Subcutaneous abdominal adipose tissue (tissue), 5 donors: ENCODE data around the gene NOL12.

ENCODE experiments used
- H3K27ac ChIP-seq: one replicate; pipeline ENCODE4 v1.7.0; 2013; ENCODE audit warnings: low read depth, mild to moderate bottlenecking, inconsistent platforms, low read length, moderate library complexity
- H3K27me3 ChIP-seq, 5 donors: one replicate each; pipeline ENCODE4 v1.7.0; 2013; ENCODE audit warnings: low read length in 5 of 5, inconsistent platforms in 1 of 5; ENCODE audit not compliant: control insufficient read depth in 5 of 5, insufficient read depth in 4 of 5
- H3K36me3 ChIP-seq, 5 donors: one replicate each; pipeline ENCODE4 v1.7.0; 2013; ENCODE audit warnings: low read length in 5 of 5; ENCODE audit not compliant: control insufficient read depth in 5 of 5, insufficient read depth in 5 of 5
- H3K4me1 ChIP-seq, 5 donors: one replicate each; pipeline ENCODE4 v1.7.0; 2013; ENCODE audit warnings: low read length in 5 of 5, mild to moderate bottlenecking in 3 of 5, moderate library complexity in 1 of 5; ENCODE audit not compliant: control insufficient read depth in 5 of 5, insufficient read depth in 5 of 5
- H3K4me3 ChIP-seq, 5 donors: one replicate each; pipeline ENCODE4 v1.7.0; 2013; ENCODE audit warnings: low read length in 5 of 5, low read depth in 1 of 5
- H3K9ac ChIP-seq, 5 donors: one replicate each; pipeline ENCODE4 v1.7.0; 2013; ENCODE audit warnings: low read length in 5 of 5, mild to moderate bottlenecking in 4 of 5, moderate library complexity in 3 of 5
- H3K9me3 ChIP-seq, 5 donors: one replicate each; pipeline ENCODE4 v1.7.0; 2013; ENCODE audit warnings: low read length in 5 of 5; ENCODE audit not compliant: control insufficient read depth in 5 of 5
- donor health status: healthy.
- donor health status: healthy.
- donor health status: healthy.
- donor health status: healthy.
- donor health status: healthy.

NOL12 gene

DNA sequence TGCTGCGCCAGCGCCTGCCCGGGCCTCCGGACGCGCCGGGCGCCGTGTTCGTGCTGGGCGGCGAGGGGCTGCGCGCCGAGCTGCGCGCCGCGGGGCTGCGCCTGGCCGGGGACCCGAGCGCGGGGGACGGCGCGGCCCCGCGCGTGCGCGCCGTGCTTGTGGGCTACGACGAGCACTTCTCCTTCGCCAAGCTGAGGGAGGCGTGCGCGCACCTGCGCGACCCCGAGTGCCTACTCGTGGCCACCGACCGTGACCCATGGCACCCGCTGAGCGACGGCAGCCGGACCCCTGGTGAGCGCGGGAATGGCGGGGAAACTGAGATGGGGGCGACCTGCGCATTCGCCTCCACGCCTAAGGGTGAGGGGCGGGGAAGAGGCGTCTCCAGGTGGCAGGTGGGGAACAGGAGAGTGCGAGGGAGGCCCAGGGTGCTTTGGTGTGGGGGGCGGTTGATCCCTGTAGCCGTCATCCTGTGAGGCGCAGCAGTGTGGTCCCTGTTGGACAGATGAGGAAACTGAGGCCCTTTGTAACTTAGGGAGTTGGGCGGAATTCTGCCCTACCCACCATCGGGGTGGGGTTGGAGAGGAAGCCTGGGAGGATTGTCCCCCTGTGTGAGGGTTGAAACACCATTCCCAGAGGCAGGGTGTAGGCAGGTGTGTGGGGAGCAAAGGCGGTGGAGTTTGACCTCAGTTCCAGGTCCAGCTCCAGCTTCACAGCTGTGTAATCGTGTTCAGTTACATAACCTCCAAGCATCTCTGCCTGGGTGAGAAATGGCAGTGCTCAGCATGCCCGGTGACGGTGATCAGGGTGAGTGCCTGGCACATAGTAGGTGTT lies 26.9 kb upstream of the NOL12 start:
- Histone ChIP-seq H3K9me3 (no peaks in the 10 kb centered on the region), H3K36me3 (no peaks in the 10 kb centered on the region), H3K4me1 (peaks cover 5 to 59% (median 54%) of the 10 kb centered on the region in 5 donors), H3K27ac (peak overlapping the region; percentile 77), H3K4me3 (peak overlapping the region; percentile 59 to 81 (median 71)), H3K9ac (peak overlapping the region in 4 of 5 donors; percentile 66 to 77 (median 72)), H3K27me3 (no peaks in the 10 kb centered on the region)

DNA sequence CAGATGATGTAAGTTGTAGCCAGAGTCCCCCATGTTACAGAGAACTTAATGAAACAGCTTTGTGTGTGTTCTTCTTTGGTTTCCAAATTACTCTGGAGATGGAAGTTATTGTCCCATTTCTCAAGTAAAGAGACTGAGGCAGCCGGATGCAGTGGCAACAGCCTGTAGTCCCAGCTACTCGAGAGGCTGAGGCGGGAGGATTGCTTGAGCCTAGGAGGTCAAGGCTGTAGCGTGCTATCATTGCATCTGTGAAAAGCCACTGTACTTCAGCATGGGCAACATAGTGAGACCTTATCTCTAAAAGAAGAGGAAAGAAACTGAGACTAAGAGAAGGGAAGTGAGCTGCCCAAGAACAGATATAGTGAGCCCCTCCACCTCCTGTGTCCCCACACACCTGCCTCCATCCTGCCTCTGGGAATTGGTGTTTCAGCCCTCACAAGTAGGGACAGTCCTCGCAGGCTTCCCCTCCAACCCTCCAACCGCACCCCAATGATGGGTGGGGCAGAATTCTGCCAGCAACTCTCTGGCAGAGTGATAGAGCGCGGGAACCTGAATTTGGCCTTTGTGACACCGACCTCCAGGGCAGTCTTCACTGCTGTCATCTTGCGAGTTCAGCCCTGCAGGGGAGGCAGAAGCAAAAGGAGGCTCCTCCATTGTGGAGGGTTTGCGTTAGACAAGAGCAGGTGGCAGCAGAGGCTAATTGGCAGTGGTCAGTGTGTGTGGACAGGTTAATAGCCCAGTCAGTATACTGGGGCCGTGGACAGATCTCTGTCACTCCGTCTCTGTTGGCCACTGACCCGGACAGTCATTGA lies 26.0 kb upstream of the NOL12 start:
- Histone ChIP-seq H3K4me3 (peak overlapping the region in 4 of 5 donors; percentile 59 to 81 (median 72)), H3K27me3 (no peaks in the 10 kb centered on the region), H3K9me3 (no peaks in the 10 kb centered on the region), H3K4me1 (peaks cover 7 to 67% (median 62%) of the 10 kb centered on the region in 5 donors), H3K36me3 (no peaks in the 10 kb centered on the region), H3K27ac (peak overlapping the region; percentile 77), H3K9ac (peak overlapping the region in 4 of 5 donors; percentile 66 to 77 (median 72))

DNA sequence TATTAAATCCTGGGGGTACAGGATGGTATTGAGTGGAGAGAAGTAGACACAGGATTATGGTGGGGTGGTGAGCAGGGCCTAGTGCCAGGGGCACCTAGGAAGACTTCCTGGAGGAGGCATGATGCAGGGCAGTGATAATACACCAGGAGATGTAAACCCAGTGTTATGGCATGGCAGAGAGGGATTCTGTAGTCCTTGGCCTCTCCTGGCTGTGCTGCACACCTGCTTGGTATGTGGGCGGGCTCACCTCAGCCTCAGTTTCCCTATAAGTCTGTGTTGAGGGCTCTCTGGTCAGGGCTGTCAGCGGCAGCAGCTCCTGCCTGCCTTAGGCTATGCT lies 25.5 kb upstream of the NOL12 start:
- peaks cover 7 to 71% (median 68%) of the 10 kb centered on the region in 5 donors for H3K4me1 ChIP-seq
- H3K27ac ChIP-seq = peak overlapping the region; percentile 77
- H3K9me3 ChIP-seq = no peaks in the 10 kb centered on the region
- H3K9ac ChIP-seq = peak overlapping the region in 2 of 5 donors; percentile 6 to 56
- H3K36me3 ChIP-seq = peaks cover 0 to 5% (median 3%) of the 10 kb centered on the region in 5 donors
- H3K4me3 ChIP-seq = peak overlapping the region in 1 of 5 donors; percentile 25
- no peaks in the 10 kb centered on the region for H3K27me3 ChIP-seq

DNA sequence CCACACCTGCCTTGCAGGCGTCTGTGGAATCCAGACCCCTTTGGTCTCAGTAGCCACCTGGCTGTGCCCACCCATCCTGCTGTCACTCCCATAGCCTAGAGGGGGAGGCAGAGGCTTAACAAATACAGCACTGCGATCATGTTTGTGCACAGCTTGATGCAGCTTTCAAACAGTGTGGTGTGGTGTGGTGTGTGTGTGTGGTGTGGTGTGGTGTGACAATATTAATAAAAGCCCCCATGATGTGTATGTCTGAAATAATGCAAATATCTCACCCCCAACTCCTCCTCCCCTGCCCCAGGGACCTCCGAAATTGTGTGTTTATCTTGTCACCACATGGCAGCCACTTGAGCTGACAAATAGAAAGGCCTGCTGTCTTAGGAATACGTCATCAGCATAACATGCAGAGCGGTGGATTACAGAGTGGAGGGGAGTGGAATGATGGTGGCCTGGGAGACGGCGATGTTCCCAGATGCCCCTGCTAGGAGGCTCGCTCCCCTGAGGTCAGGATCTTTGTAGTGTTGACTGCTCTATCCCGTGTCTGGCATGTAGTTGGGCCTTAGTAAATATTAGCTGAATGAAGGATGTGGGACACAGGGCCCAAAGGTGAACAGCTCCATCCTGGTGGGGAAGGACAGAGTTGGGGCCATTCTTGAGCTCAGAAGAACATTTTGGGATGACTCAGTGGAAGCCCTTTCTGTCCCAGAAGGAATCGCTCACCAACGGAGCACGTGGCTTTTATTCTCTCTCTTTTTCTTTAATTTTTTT lies 24.8 kb upstream of the NOL12 start:
- Histone ChIP-seq H3K9me3 (no peaks in the 10 kb centered on the region), H3K27ac (peak overlapping the region; percentile 77), H3K36me3 (peaks cover 0 to 12% (median 10%) of the 10 kb centered on the region in 5 donors), H3K9ac (peak overlapping the region in 3 of 5 donors; percentile 6 to 56 (median 25)), H3K4me1 (peaks cover 7 to 72% (median 62%) of the 10 kb centered on the region in 5 donors), H3K4me3 (peak overlapping the region in 2 of 5 donors; percentile 18 to 25), H3K27me3 (no peaks in the 10 kb centered on the region)

DNA sequence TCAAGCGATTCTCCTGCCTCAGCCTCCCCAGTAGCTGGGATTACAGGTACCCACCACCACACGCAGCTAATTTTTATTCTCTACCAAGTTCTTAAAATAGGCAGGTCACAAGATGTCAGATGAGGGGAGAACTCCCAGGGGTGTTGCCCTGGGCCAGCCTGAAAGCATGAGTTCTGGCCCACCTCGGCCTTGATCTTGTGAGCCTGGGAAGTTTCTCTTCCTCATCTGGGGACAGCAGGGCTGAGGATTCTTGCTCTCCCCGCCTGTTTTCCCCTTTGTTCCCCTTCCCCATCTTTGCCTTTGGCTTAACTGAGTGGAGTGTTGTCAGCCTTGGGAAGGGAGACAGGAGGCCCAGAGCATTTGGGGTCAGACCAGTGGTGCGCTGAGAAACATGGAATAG lies 24.1 kb upstream of the NOL12 start:
- Histone ChIP-seq H3K36me3 (peaks cover 0 to 16% (median 13%) of the 10 kb centered on the region in 5 donors), H3K4me3 (no peak overlapping the region), H3K4me1 (peaks cover 7 to 72% (median 60%) of the 10 kb centered on the region in 5 donors), H3K9me3 (no peaks in the 10 kb centered on the region), H3K27me3 (no peaks in the 10 kb centered on the region), H3K27ac (peak overlapping the region; percentile 77), H3K9ac (peak overlapping the region in 1 of 5 donors; percentile 21)

DNA sequence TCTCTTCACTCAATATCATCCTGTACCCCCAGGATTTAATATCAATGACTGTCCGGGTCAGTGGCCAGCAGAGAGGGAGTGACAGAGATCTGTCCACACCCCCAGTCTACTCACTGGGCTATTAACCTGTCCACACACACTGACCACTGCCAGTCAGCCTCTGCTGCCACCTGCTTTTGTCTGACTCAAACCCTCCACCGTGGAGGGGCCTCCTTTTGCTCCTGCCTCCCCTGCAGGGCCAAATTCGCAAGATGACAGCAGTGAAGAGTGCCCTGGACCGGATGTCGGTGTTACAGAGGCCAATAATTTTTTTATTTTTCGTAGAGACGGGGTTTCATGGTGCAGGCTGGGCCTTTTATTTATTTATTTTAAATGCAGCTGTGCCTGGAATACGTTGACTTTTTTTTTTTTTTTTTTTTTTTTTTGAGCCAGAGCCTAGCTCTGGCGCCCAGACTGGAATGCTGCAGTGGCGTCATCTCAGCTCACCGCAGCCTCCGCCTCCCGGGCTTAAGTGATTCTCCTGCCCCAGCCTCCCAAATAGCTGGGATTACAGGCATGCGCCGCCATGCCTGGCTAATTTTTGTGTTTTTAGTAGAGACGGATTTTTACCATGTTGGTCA lies 22.5 kb upstream of the NOL12 start:
- peaks cover 0 to 16% (median 13%) of the 10 kb centered on the region in 5 donors for H3K36me3 ChIP-seq
- no peak overlapping the region for H3K9ac ChIP-seq
- no peaks in the 10 kb centered on the region for H3K9me3 ChIP-seq
- H3K27ac ChIP-seq = peak overlapping the region; percentile 24
- no peaks in the 10 kb centered on the region for H3K27me3 ChIP-seq
- H3K4me3 ChIP-seq = no peak overlapping the region
- H3K4me1 ChIP-seq = peaks cover 5 to 75% (median 57%) of the 10 kb centered on the region in 5 donors

DNA sequence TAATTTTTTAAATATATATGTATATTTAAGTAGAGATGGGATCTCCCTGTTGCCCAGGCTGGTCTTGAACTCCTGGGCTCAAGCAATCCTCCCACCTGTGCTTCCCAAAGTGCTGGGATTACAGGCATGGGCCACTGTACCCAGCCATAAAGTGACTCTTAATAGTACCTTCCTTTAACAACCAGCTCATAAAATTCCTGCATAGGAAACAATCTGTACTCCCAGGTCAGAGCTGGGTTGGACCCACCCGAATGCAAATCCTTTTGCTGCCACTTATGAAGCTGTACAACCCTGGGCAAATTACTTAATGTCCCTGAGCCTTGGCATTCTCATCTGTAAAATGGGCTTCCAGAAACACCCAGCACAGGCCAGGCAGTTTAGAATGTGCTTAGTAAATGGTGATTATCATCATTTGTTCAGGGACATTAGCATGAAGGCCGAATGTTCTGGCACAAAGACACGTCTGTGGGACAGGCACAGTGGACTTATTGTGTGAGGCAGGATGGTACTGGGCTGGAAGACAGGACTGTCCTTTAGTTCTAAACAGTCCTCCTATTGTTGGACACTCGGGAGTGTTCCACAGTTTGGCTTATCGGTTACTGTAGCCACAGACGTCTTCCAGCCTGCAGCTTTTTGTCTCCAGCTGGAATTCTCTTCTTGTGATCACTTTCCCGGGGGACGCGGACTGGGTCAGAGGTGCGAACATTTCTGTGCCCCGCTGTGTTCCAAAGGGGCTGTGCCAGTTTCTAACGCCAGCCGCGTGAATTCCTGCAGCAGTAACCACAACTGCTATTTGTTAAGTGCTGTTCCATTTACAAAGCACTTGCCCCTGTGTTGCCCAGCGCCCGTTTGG lies 21.7 kb upstream of the NOL12 start:
- no peaks in the 10 kb centered on the region for H3K27me3 ChIP-seq
- peaks cover 0 to 16% (median 13%) of the 10 kb centered on the region in 5 donors for H3K36me3 ChIP-seq
- peak overlapping the region in 2 of 5 donors; percentile 8 to 21 for H3K9ac ChIP-seq
- H3K9me3 ChIP-seq = no peaks in the 10 kb centered on the region
- H3K4me3 ChIP-seq = peak overlapping the region in 1 of 5 donors; percentile 11
- peaks cover 3 to 70% (median 52%) of the 10 kb centered on the region in 5 donors for H3K4me1 ChIP-seq
- H3K27ac ChIP-seq = peak overlapping the region; percentile 67

DNA sequence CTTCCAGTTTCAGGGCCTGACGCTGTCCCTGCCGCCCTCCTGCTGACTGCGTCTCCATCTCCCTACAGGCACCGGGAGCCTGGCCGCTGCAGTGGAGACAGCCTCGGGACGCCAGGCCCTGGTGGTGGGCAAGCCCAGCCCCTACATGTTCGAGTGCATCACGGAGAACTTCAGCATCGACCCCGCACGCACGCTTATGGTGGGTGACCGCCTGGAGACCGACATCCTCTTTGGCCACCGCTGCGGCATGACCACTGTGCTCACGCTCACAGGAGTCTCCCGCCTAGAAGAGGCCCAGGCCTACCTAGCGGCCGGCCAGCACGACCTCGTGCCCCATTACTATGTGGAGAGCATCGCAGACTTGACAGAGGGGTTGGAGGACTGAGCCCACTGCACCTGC lies 20.7 kb upstream of the NOL12 start:
- H3K9me3 ChIP-seq = no peaks in the 10 kb centered on the region
- H3K27ac ChIP-seq = peak overlapping the region; percentile 67
- H3K4me1 ChIP-seq = peaks cover 3 to 60% (median 42%) of the 10 kb centered on the region in 5 donors
- H3K36me3 ChIP-seq = peaks cover 0 to 16% (median 13%) of the 10 kb centered on the region in 5 donors
- no peak overlapping the region for H3K9ac ChIP-seq
- no peak overlapping the region for H3K4me3 ChIP-seq
- H3K27me3 ChIP-seq = no peaks in the 10 kb centered on the region
